Panc1 (cell line): ENCODE results near the gene ENTPD2.

Experiments used
- CTCF ChIP-seq: fragments of 450-650 bp; IDR thresholded peaks from 2 replicates; pipeline ENCODE4 v1.5.1; 2017; ENCODE audit warnings: mild to moderate bottlenecking
- POLR2AphosphoS5 ChIP-seq: IDR thresholded peaks from 2 replicates; pipeline ENCODE4 v1.6.1; 2012; ENCODE audit warnings: mild to moderate bottlenecking, low read depth, low read length, moderate library complexity
- SIN3A ChIP-seq: IDR thresholded peaks from 2 replicates; pipeline ENCODE4 v1.6.1; 2012; ENCODE audit warnings: low read depth, mild to moderate bottlenecking, low read length, moderate library complexity, borderline replicate concordance; ENCODE audit not compliant: insufficient read depth

- TF ChIP-seq POLR2AphosphoS5 (no peak), CTCF (no peak), SIN3A (no peak)
Measured at GRCh38 chr9:137083394-137084004, 29.6 kb upstream of the ENTPD2 start.
